Left lung (tissue), 10 donors: ENCODE measurements around the gene QSER1. TPM values are rescaled to one million over a fixed set of nuclear protein-coding genes. Genes with fewer than 3 reads are reported as not detected.

Source experiments
- ATAC-seq: fragments of 200-7000 bp; cut with Tn5 transposase; one replicate; pipeline ENCODE4 v1.9.1; 2020; ENCODE audit warnings: moderate library complexity
- DNase-seq, 4 donors: peaks; one replicate each; pipeline ENCODE4 v3.0.0-alpha.2; 2013 to 2020
- H3K27ac ChIP-seq, 2 donors: fragments of 200-600 bp; sonication (generic) in 1 of 2; one replicate each; pipeline versions ENCODE4 v1.5.0 to v1.8.0; 2020 to 2021
- H3K27me3 ChIP-seq, 2 donors: fragments of 200-600 bp; sonication (generic) in 1 of 2; one replicate each; pipeline versions ENCODE4 v1.5.0 to v1.8.0; 2020 to 2021
- H3K36me3 ChIP-seq, 2 donors: fragments of 200-600 bp; sonication (generic) in 1 of 2; one replicate each; pipeline versions ENCODE4 v1.5.0 to v1.8.0; 2020 to 2021
- H3K4me1 ChIP-seq, 2 donors: fragments of 200-600 bp; one replicate each; pipeline ENCODE4 v1.8.0; 2021
- H3K4me3 ChIP-seq, 2 donors: fragments of 200-600 bp; sonication (generic) in 1 of 2; one replicate each; pipeline versions ENCODE4 v1.5.0 to v1.8.0; 2020 to 2021; ENCODE audit warnings: mild to moderate bottlenecking in 1 of 2
- H3K9me3 ChIP-seq, 2 donors: fragments of 200-600 bp; sonication (generic) in 1 of 2; one replicate each; pipeline versions ENCODE4 v1.5.0 to v1.8.0; 2020 to 2021
- CTCF ChIP-seq, 2 donors: fragments of 200-600 bp; sonication (generic) in 1 of 2; IDR thresholded peaks; one replicate each; pipeline versions ENCODE4 v1.5.0 to v1.8.0; 2021; ENCODE audit warnings: antibody characterized with exemption in 2 of 2
- intact Hi-C, 2 donors: fragments of 100-400 bp; cut with DNase I; formaldehyde crosslinking; loops; one replicate each; pipeline versions ENCODE4 v1.11.2 to v1.14.2; 2022
- polyA plus RNA-seq, 6 donors: library from polyadenylated mRNA; unstranded; fragments of 120-200 nt; gene quantifications; one replicate each; pipeline ENCODE4 v1.2.1, GENCODE V29; 2013; ENCODE audit not compliant: insufficient read length in 6 of 6
- total RNA-seq, 2 donors: library from RNA; stranded (reverse); fragmentation: NEBNext Ultra II Directional; extraction: Animal tissue kit (Norgen Biotek cat#: 25700); gene quantifications; one replicate each; pipeline ENCODE4 v1.2.1, GENCODE V29; 2021
- donor health status: DM: no; HTN: yes; CAD: no.
- donor health status: DM: no; HTN: no; CAD: no.

The QSER1 gene
- total and polyA plus RNA-seq, 8 donors: 23.4 to 47.4 (median 41.0) TPM

- peak; percentile 58 for ATAC-seq
- no peaks in the 10 kb centered on the region for H3K4me1 ChIP-seq
- H3K36me3 ChIP-seq: no peaks in the 10 kb centered on the region
- TF ChIP-seq CTCF (IDR thresholded peaks at IDR 0.05): no peak
- no peak for DNase-seq
- no peak overlapping the region for H3K4me3 ChIP-seq
- peaks cover 0 to 16% of the 10 kb centered on the region in 2 donors for H3K9me3 ChIP-seq
- no peaks in the 10 kb centered on the region for H3K27me3 ChIP-seq
- no peak overlapping the region for H3K27ac ChIP-seq
- intact Hi-C loops: no loop called here
These were observed 95.2 kb downstream of the QSER1 start for GRCh38 chr11:32987851-32988250.

- Histone ChIP-seq H3K4me3 (no peak overlapping the region), H3K4me1 (no peaks in the 10 kb centered on the region), H3K9me3 (peaks cover 0 to 17% of the 10 kb centered on the region in 2 donors), H3K27ac (no peak overlapping the region), H3K27me3 (no peaks in the 10 kb centered on the region), H3K36me3 (no peaks in the 10 kb centered on the region)
- no peak for TF ChIP-seq CTCF (IDR thresholded peaks at IDR 0.05)
- ATAC-seq: no peak
- intact Hi-C loops: no loop called here
- DNase-seq: no peak
These were observed 97.9 kb downstream of the QSER1 start for GRCh38 chr11:32990481-32990880.

GRCh38 chr11:32991427-32991826 lies 98.8 kb downstream of the QSER1 start:
- no peak for TF ChIP-seq CTCF (IDR thresholded peaks at IDR 0.05)
- no peaks in the 10 kb centered on the region for H3K36me3 ChIP-seq
- H3K4me3 ChIP-seq: no peak overlapping the region
- no peak overlapping the region for H3K27ac ChIP-seq
- no peaks in the 10 kb centered on the region for H3K4me1 ChIP-seq
- peaks cover 0 to 17% of the 10 kb centered on the region in 2 donors for H3K9me3 ChIP-seq
- H3K27me3 ChIP-seq: no peaks in the 10 kb centered on the region
- DNase-seq (no peak), ATAC-seq (no peak)
- intact Hi-C loops: no loop called here

- intact Hi-C loops: no loop called here
- Histone ChIP-seq H3K27ac (no peak overlapping the region), H3K36me3 (no peaks in the 10 kb centered on the region), H3K4me3 (no peak overlapping the region), H3K9me3 (peaks cover 0 to 17% of the 10 kb centered on the region in 2 donors), H3K4me1 (no peaks in the 10 kb centered on the region), H3K27me3 (no peaks in the 10 kb centered on the region)
- no peak for TF ChIP-seq CTCF (IDR thresholded peaks at IDR 0.05)
- ATAC-seq: no peak
- no peak for DNase-seq
These were observed 99.3 kb downstream of the QSER1 start for GRCh38 chr11:32991898-32992297.

GRCh38 chr11:33000181-33000580 lies 107.6 kb downstream of the QSER1 start:
- DNase-seq (no peak), ATAC-seq (no peak)
- TF ChIP-seq CTCF (IDR thresholded peaks at IDR 0.05): no peak
- no peak overlapping the region for H3K27ac ChIP-seq
- no peaks in the 10 kb centered on the region for H3K36me3 ChIP-seq
- H3K9me3 ChIP-seq: peaks cover 0 to 2% of the 10 kb centered on the region in 2 donors
- H3K4me1 ChIP-seq: peaks cover 0 to 4% of the 10 kb centered on the region in 2 donors
- no peak overlapping the region for H3K4me3 ChIP-seq
- no peaks in the 10 kb centered on the region for H3K27me3 ChIP-seq
- intact Hi-C loops: no loop called here
